Motor neuron (in vitro differentiated cells): ENCODE results near the gene CELF2. TPM values are rescaled to one million over a fixed set of nuclear protein-coding genes. Genes with fewer than 3 reads are reported as not detected.

ENCODE experiments used
- ATAC-seq, 8 experiments: fragments of 200-7000 bp; cut with Tn5 transposase; replicated peaks in 6 of 8; 2 replicates each; pipeline ENCODE4 v1.8.0; 2021; ENCODE audit warnings: mild to moderate bottlenecking in 8 of 8, moderate library complexity in 8 of 8
- H3K27ac ChIP-seq, 2 donors: fragments of 250-450 bp; sonication (Bioruptor Pico); 2 replicates each; pipeline ENCODE4 v1.9.0; 2021; ENCODE audit warnings: antibody characterized with exemption in 2 of 2, mild to moderate bottlenecking in 2 of 2, moderate library complexity in 1 of 2
- H3K4me1 ChIP-seq, 2 donors: fragments of 250-450 bp; sonication (Bioruptor Pico); replicated peaks in 1 of 2; 2 replicates each; pipeline ENCODE4 v1.6.1; 2021; ENCODE audit warnings: antibody characterized with exemption in 2 of 2, mild to moderate bottlenecking in 2 of 2, moderate library complexity in 1 of 2
- H3K4me3 ChIP-seq, 5 donors: fragments of 250-450 bp; sonication (Bioruptor Pico); 2 replicates each; pipeline ENCODE4 v1.9.0; 2021; ENCODE audit warnings: antibody characterized with exemption in 5 of 5, mild to moderate bottlenecking in 5 of 5, moderate library complexity in 4 of 5
- WGBS, 10 experiments: fragments of 450-650 bp; shearing (Covaris generic); methylation state at CpG; one replicate each; pipeline ENCODE4 v1.0.0; 2022; 5-methylcytosine and 5-hydroxymethylcytosine counted together
- in situ Hi-C, 9 experiments: fragments of 400-800 bp; cut with MboI; loops; one replicate each; pipeline ENCODE4 v1.15.0; 2021; ENCODE audit warnings: low sequenced_read_pairs in 9 of 9, low pct_unique_long_range_greater_than_20kb in 2 of 9; ENCODE audit not compliant: unreplicated experiment in 9 of 9
- total RNA-seq, 8 experiments: library from RNA; unstranded; fragments of 300-600 nt; gene quantifications; 2 replicates each; pipeline versions ENCODE4 v1.2.3 to v1.2.4, GENCODE V29; 2022

CELF2 gene
- total RNA-seq, 8 experiments from 2014 or later: 10.4 to 60.9 (median 15.6) TPM

GRCh38 chr10:11098666-11099065 lies 81.0 kb downstream of the CELF2 start:
- 0 to 100% (median 80%) methylated on average over 1 to 10 of the region's 10 CpGs; no CpG with 5 or more reads in 1 of the 10 experiments for WGBS, 10 experiments
- Histone ChIP-seq H3K27ac (no peak overlapping the region), H3K4me1 (peaks cover 30% of the 10 kb centered on the region in 2 donors), H3K4me3 (no peak overlapping the region)
- in situ Hi-C loops: no loop called here
- ATAC-seq: no peak

- in situ Hi-C loops: no loop called here
- Histone ChIP-seq H3K27ac (no peak overlapping the region), H3K4me3 (no peak overlapping the region), H3K4me1 (no peaks in the 10 kb centered on the region)
- ATAC-seq: no peak
- 61 to 100% (median 91%) methylated on average over 2 to 9 of the region's 9 CpGs for WGBS, 10 experiments
Measured at GRCh38 chr10:11104772-11105675, 87.4 kb downstream of the CELF2 start.

GRCh38 chr10:11105676-11106004 lies 88.0 kb downstream of the CELF2 start:
- Histone ChIP-seq H3K4me1 (no peaks in the 10 kb centered on the region), H3K4me3 (no peak overlapping the region), H3K27ac (no peak overlapping the region)
- ATAC-seq: no peak
- WGBS, 10 experiments: 0 to 100% (median 100%) methylated on average over 1 to 2 of the region's 2 CpGs; no CpG with 5 or more reads in 5 of the 10 experiments
- in situ Hi-C loops: no loop called here

GRCh38 chr10:11106621-11107374 lies 89.1 kb downstream of the CELF2 start:
- Histone ChIP-seq H3K4me3 (no peak overlapping the region), H3K4me1 (peaks cover 0 to 9% of the 10 kb centered on the region in 2 donors), H3K27ac (no peak overlapping the region)
- ATAC-seq: no peak
- in situ Hi-C loops: no loop called here
- 80 to 100% (median 91%) methylated on average over 1 to 6 of the region's 7 CpGs; no CpG with 5 or more reads in 2 of the 10 experiments for WGBS, 10 experiments

- Histone ChIP-seq H3K27ac (no peak overlapping the region), H3K4me3 (no peak overlapping the region), H3K4me1 (peaks cover 0 to 12% of the 10 kb centered on the region in 2 donors)
- ATAC-seq: peak in 1 of 8 experiments; percentile 31
- in situ Hi-C loops: no loop called here
Measured at GRCh38 chr10:11107948-11108347, 90.3 kb downstream of the CELF2 start.

GRCh38 chr10:11108356-11108755 lies 90.7 kb downstream of the CELF2 start:
- Histone ChIP-seq H3K27ac (no peak overlapping the region), H3K4me3 (no peak overlapping the region), H3K4me1 (peaks cover 0 to 12% of the 10 kb centered on the region in 2 donors)
- in situ Hi-C loops: no loop called here
- ATAC-seq: peak in 1 of 8 experiments; percentile 52
- WGBS, 10 experiments: 54 to 100% (median 83%) methylated on average over 1 to 5 of the region's 5 CpGs; no CpG with 5 or more reads in 3 of the 10 experiments

GRCh38 chr10:11109590-11109989 lies 91.9 kb downstream of the CELF2 start:
- H3K4me3 ChIP-seq: no peak overlapping the region
- peaks cover 0 to 12% of the 10 kb centered on the region in 2 donors for H3K4me1 ChIP-seq
- in situ Hi-C loops: no loop called here
- no peak overlapping the region for H3K27ac ChIP-seq
- 26 to 100% (median 89%) methylated on average over 1 to 6 of the region's 6 CpGs for WGBS, 10 experiments
- ATAC-seq: no peak

- in situ Hi-C loops: no loop called here
- H3K27ac ChIP-seq: no peak overlapping the region
- WGBS, 10 experiments: 26 to 100% (median 83%) methylated on average over 2 to 4 of the region's 6 CpGs; no CpG with 5 or more reads in 5 of the 10 experiments
- no peak overlapping the region for H3K4me3 ChIP-seq
- peaks cover 0 to 12% of the 10 kb centered on the region in 2 donors for H3K4me1 ChIP-seq
- peak in 3 of 8 experiments; percentile 7 to 87 (median 65) for ATAC-seq
Measured at GRCh38 chr10:11110539-11110938, 92.9 kb downstream of the CELF2 start.

- in situ Hi-C loops: no loop called here
- no peak overlapping the region for H3K27ac ChIP-seq
- peak in 3 of 8 experiments; percentile 38 to 59 (median 55) for ATAC-seq
- 43 to 96% (median 79%) methylated on average over 3 to 8 of the region's 8 CpGs; no CpG with 5 or more reads in 2 of the 10 experiments for WGBS, 10 experiments
- H3K4me3 ChIP-seq: no peak overlapping the region
- peaks cover 0 to 12% of the 10 kb centered on the region in 2 donors for H3K4me1 ChIP-seq
Measured at GRCh38 chr10:11111490-11111889, 93.8 kb downstream of the CELF2 start.

GRCh38 chr10:11112718-11113117 lies 95.0 kb downstream of the CELF2 start:
- WGBS, 10 experiments: 32 to 96% (median 79%) methylated on average over 2 to 8 of the region's 11 CpGs; no CpG with 5 or more reads in 1 of the 10 experiments
- H3K27ac ChIP-seq: no peak overlapping the region
- in situ Hi-C loops: no loop called here
- peaks cover 0 to 12% of the 10 kb centered on the region in 2 donors for H3K4me1 ChIP-seq
- no peak overlapping the region for H3K4me3 ChIP-seq
- peak in 5 of 8 experiments; percentile 31 to 75 (median 45) for ATAC-seq

- H3K4me3 ChIP-seq: no peak overlapping the region
- in situ Hi-C loops: no loop called here
- H3K4me1 ChIP-seq: peaks cover 0 to 12% of the 10 kb centered on the region in 2 donors
- no peak for ATAC-seq
- 66 to 100% (median 86%) methylated on average over 1 to 4 of the region's 4 CpGs; no CpG with 5 or more reads in 1 of the 10 experiments for WGBS, 10 experiments
- no peak overlapping the region for H3K27ac ChIP-seq
Measured at GRCh38 chr10:11113156-11113555, 95.5 kb downstream of the CELF2 start.

GRCh38 chr10:11114269-11114668 lies 96.6 kb downstream of the CELF2 start:
- ATAC-seq: no peak

GRCh38 chr10:11115337-11115736 lies 97.7 kb downstream of the CELF2 start:
- H3K4me3 ChIP-seq: no peak overlapping the region
- 16 to 100% (median 86%) methylated on average over 1 to 3 of the region's 3 CpGs; no CpG with 5 or more reads in 1 of the 10 experiments for WGBS, 10 experiments
- peak in 1 of 8 experiments; percentile 17 for ATAC-seq
- in situ Hi-C loops: no loop called here
- no peak overlapping the region for H3K27ac ChIP-seq
- H3K4me1 ChIP-seq: peaks cover 0 to 12% of the 10 kb centered on the region in 2 donors

More at GRCh38 chr10:11114269-11114668, 96.6 kb downstream of the CELF2 start:
- WGBS, 10 experiments: 74 to 100% (median 88%) methylated on average over 2 of the region's 2 CpGs; no CpG with 5 or more reads in 2 of the 10 experiments
- in situ Hi-C loops: no loop called here
- H3K4me1 ChIP-seq: peaks cover 0 to 12% of the 10 kb centered on the region in 2 donors
- no peak overlapping the region for H3K27ac ChIP-seq
- no peak overlapping the region for H3K4me3 ChIP-seq
